Suprapubic skin (tissue), 4 donors: Measurements from ENCODE around the gene SLC35D1. TPM values are rescaled to one million over a fixed set of nuclear protein-coding genes. Genes with fewer than 3 reads are reported as not detected.

Experiments
- total RNA-seq, 4 donors: library from RNA; depleted of rRNA; stranded (reverse); fragments of >200 nt; gene quantifications; one replicate each; pipeline ENCODE4 v1.1.0, GENCODE V29; 2016

The SLC35D1 gene
- total RNA-seq, 4 donors from 2014 or later, result 11.3 to 20.3 (median 17.4) TPM

Other genes starting within 250 kb of the SLC35D1 start
- 1 to 10 TPM; 1.5 to 3.7 (median 3.3) TPM for gene DNAI4, start 129.3 kb downstream of the SLC35D1 start, total RNA-seq
- gene MIER1, start 129.2 kb downstream of the SLC35D1 start, total RNA-seq, result 10 to 100 TPM; 17.1 to 43.2 (median 27.5) TPM
- not detected for gene C1orf141, start 80.8 kb upstream of the SLC35D1 start, total RNA-seq
- gene IL23R, start 112.3 kb upstream of the SLC35D1 start, total RNA-seq, result not detected